ENCODE results near the gene PATZ1.
A peak's percentile ranks its signal among the peaks of the same experiment; 100 is the strongest.
"Not testable (repeated sequence)": the region's sequence is repeated elsewhere in the genome, so short reads cannot be mapped to it uniquely, and the experiment has no call there.

Gene PATZ1

DNA sequence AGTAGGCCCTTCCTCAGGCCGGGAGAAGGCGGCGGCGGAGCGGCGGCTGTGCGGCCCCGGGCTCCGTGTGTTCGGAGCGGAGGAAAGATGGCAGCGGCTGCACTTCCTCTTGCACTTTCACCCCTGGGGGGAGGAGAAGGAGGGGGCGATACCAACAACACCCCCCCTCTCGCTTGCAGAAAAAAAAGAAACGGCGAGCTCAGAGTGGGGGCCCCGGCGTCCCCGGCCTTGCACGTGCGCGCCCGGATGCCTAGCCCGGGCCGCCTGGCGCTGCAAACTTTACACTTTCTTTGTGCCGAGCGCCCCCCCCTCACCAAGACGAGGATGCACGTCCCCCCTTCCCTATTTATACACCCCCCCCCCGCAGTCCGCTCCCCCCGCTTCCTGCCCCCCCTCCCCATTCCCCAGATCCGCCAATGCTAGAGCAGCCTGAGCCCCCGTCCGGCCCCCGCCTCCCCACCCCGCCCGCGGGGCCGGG lies at the start of gene PATZ1:
Gene PATZ1, minus strand, starts transcription at position 92 of the 478 bp plus-strand sequence. CDS start 744 bp downstream, outside the sequence.
- peak; percentile 84 for DNase-seq

DNA sequence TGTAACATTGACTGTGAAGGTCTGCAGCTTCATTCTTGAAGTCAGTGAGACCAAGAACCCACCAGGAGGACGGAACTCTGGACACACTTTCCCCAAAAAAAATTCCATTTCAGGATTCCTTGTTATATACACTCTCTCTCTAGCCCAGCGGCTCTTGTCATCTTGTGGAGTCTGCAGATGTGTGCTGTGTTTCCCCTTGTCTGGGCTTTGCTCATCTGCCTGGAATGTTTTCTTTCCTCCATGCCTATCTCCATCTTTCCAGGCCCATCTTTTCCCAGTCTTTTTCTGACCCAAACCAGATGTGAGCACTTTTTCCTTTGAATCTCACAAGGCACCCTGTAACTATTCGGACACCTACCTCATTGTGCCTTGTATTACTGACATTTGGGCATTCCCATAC lies 48.2 kb upstream of the PATZ1 start:
- DNase-seq = no peak

DNA sequence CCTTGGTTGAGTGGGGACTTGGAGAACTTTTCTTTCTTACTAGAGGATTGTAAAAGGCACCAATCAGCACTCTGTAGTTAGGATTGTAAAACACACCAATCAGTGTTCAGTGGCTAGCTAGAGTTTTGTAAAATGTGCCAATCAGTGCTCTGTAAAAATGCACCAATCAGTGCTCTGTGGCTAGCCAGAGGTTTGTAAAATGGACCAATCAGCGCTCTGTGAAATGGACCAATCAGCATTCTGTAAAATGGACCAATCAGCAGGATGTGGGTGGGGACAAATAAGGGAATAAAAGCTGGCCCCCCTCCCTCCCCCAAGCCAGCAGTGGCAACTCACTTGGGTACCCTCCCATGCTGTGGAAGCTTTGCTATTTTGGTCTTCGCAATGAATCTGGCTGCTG lies 47.7 kb upstream of the PATZ1 start:
- DNase-seq = peak; percentile 8

GRCh38 chr22:31378651-31379050 lies 32.5 kb upstream of the PATZ1 start:
- peak; percentile 47 for DNase-seq

DNA sequence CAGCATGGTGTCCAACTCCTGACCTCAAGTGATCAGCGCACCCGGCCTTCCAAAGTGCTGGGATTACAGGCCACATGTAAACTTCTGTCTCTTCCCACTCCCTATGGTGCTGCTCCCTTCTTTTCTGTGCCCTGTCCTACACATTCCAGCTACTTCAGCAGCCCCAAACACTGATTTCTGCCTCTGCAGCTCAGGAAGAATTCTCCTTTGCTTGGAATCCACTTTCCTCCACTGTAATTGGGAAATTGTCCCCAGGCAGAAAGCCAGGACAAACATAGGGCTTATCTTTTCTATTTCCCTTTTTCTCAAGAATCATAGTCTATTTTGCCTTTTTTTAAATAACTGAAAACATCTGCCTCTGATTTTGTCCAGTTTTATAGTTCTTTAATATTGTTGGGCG lies 32.0 kb upstream of the PATZ1 start:
- no peak for DNase-seq

DNA sequence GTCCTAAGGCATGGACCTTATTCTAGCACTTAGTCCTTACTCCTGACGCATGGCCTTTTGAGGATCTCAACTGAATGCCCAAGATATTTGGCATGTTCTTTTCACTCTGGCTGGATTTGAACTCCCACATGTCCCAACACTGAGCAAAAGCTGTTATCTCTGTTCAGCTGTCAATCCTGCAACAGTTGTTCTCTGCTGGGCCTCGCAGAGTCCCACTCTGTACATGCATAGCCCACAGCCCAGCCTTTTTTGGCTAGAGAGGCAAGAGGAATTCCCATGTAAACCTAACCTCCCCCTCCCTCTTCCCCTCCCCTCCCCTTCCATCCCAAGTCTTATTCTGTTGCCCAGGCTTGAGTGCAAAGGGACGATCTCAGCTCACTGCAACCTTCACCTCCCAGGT lies 31.5 kb upstream of the PATZ1 start:
- no peak for DNase-seq

- no peak for DNase-seq
These were observed 21.3 kb upstream of the PATZ1 start for GRCh38 chr22:31367426-31367825.

- DNase-seq = no peak
These were observed 17.8 kb upstream of the PATZ1 start for GRCh38 chr22:31363885-31364465.

GRCh38 chr22:31361743-31362142 lies 15.6 kb upstream of the PATZ1 start:
- DNase-seq = no peak

DNA sequence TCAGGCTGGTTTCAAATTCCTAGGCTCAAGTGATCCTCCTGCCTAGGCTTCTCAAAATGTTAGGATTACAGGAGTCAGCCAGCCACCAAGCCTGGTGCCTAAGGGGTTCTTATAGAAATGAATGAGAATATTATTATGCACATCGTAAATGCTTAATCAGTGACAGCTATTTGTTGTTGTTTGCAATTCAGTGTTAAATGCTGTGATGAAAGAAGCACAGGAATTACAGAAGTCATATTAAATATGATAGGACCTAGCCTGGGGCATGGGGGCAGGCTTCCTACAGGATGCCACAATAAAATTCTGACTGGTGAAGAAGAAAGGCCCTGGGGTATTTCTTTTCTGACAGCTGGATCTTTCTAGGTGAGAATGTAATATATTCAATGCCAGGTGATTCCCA lies 13.9 kb upstream of the PATZ1 start:
- DNase-seq = no peak

- no peak for DNase-seq
These were observed 8.4 kb upstream of the PATZ1 start for GRCh38 chr22:31354515-31354914.

DNA sequence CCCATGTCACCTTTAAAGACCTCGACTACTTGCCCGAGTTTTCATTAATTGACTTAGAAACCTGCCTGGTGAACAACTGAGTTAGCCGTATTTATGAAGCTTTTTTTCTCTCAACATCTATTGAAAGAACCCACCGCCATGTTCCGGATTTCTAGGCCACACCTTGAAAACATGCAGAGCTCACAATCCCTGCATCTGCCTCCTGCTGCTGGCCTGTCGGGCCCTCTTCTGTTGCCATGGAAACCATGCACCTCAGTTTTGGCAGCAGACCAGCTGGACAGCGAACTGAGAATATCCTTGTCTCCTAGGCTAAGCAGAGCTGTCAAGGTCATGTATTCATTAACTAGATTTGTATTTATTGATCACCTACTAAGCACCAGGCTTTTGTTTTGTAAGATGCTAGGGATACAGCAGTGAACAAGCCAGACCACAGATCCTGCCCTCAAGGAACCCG lies 4.3 kb upstream of the PATZ1 start:
- no peak for DNase-seq

DNA sequence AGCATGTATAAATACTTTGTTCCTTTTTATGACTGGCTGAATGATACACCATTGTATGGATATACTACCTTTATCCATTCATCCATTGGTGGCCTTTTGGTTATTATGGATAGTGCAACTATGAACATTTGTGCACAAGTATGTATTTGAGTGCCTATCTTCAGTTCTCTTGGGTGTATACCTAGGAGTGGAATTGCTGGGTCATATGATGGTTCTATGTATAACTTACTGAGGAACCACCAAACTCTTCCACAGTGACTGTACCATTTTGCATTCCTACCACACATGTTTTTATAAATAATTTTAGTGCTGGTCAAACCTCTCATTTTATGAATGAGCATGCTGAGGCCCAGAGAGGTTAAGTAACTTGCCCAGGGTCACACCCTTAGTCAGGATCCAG lies 3.8 kb upstream of the PATZ1 start:
- DNase-seq = no peak

- no peak for DNase-seq
These were observed 2.6 kb upstream of the PATZ1 start for GRCh38 chr22:31348766-31349165.

GRCh38 chr22:31348009-31348337 lies 1.8 kb upstream of the PATZ1 start:
- DNase-seq = not testable (repeated sequence)

DNA sequence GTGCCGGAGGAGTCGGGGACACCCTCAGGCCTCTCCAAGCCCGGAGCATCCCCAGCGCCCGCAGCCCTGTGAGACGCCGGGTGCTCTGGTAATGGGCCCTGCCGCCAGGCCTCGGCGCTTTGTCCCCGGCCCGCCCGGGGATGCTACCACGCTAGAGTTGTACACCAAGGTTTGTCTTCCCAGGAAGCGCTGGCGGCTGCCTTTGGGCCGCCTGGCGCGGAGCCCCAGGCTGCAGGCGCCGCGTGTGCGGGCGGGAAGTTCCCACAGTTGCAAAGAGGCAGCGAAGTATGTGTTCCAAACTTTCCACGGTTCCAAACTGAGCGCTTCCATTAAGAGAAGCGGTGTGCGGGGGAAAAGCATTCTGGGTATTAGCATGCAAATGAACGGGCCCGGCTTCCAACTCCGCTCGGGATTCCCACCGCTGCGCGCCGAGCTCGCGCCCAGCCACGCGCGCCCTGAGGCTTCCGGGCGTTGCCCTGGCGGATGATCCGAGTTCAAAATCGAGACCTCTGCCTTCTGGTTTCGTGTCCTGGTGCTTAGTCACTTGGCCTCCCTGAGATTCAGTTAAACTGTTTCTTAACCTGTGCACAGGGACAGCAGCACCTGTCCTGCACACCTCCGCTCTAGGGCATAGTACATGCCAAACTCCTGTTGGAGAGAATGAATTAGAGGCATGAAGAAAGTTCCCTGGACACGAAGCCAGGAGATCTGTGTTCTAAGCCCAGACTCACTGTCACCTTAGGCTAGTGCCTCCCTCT lies 1.3 kb upstream of the PATZ1 start:
- DNase-seq = peak; percentile 79

- peak; percentile 79 for DNase-seq
These were observed 646 bp upstream of the PATZ1 start for GRCh38 chr22:31346733-31347250.

DNA sequence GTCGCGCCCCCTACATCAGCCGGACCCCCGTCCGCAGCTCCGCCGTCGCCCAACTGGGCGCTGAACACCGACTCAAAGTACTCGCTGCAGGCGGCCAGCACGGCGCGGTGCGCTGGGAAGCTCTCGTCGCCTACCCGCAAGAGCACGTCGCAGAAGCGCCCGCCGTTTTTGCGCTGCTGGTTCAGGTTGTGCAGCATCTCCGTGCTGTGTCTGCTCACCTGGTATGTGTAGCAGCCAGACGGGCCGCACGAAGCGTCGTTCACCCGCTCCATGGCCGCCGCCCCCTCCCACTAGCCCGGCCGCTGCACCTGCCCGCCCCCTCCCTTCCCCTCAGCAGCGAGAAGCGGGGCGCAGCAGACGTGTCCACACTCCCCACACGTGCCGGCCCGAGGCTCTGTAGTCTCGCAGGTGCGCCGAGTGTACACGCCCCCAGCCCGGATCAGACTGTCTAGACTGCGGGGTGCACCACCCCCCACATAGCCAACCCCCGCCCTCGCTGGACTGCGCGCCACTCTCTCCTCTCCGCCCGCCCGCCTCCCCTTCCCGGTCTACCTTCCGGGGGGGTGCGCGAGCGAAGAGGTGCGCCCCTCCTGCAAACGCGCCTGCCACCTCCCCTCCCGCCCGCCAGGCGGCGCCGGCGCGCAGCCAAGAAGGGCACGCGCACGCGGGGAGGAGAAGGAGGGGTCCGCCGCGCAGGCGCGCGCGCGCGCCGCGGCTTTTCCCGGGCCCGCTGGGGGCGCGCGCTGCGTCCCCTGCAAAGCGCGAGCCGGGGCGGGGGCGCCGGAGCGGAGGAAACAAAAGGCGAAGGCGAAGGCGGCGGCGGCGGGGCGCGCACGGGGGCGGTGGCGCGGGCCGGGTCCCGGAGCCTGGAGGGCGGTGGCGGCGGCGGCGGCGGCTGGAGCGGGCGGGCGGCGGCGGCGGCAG lies 553 bp downstream of the PATZ1 start:
- DNase-seq = peak; percentile 90

GRCh38 chr22:31344578-31345330 lies 1.4 kb downstream of the PATZ1 start:
- DNase-seq = peak; percentile 34

- DNase-seq = no peak
These were observed 1.9 kb downstream of the PATZ1 start for GRCh38 chr22:31344256-31344577.

DNA sequence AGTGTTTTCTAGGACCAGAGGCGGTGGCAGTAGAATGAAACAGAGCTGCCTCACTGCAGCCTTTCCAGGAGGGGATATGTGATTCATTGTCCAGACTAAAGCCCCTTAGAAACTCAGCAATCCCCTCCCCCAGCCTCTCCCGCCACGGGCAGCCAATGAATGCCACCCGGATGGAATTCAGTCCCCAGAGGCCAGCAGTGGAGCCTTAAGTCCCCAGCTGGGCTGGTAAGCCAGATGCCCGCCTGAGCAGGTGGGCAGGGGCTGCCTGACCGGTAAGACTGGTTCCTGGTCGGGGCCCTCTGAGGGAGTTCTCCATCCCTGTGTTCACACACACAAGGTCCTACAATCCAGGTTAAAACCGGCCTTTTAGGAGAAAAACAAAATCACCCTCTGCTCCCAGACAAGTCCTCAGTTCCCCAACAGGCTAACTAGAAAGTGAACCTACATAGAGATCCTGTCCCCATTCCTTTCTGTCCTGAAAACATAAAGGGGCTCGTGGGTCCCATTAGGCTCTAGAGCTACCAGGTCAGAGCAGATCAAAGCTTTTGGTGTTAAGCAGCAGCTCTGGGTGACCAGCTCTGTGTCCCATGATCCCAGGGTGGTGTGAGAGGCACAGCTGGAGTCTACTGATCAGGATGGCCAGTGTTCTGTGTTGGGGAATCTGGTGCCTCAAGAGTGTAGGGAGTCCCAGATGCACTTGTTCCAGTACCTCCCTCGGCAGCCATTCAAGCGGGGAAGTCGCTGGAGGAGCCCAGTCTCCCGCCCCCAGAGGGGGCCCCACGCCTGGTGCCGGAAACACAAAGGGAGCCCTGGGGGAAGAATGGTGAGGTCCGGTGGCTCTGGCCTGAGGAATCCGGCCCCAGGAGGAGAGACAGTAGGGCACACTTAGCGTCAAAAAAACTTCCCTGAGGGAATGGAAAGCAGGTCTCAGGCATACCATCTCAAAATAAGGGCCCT lies 2.6 kb downstream of the PATZ1 start:
- DNase-seq = peak; percentile 27

Data from OCI-M1 (cell line).